ENCODE measurements around the gene DOCK9.

The DOCK9 gene

GRCh38 chr13:98800078-98800477 is 177.8 kb downstream of the DOCK9 start:
- DNase-seq (ENCODE audit: low read depth in 1 of 2, low spot score in 1 of 2): no peak

GRCh38 chr13:98798849-98799645 is 178.8 kb downstream of the DOCK9 start:
- DNase-seq (ENCODE audit: low read depth in 1 of 2, low spot score in 1 of 2): no peak

- DNase-seq (ENCODE audit: low read depth in 1 of 2, low spot score in 1 of 2): no peak
These were observed 180.4 kb downstream of the DOCK9 start for GRCh38 chr13:98797456-98797855.

- DNase-seq (ENCODE audit: low read depth in 1 of 2, low spot score in 1 of 2): no peak
These were observed 181.1 kb downstream of the DOCK9 start for GRCh38 chr13:98796798-98797197.

- no peak for DNase-seq (ENCODE audit: low read depth in 1 of 2, low spot score in 1 of 2)
These were observed 181.7 kb downstream of the DOCK9 start for GRCh38 chr13:98796191-98796590.

- DNase-seq (ENCODE audit: low read depth in 1 of 2, low spot score in 1 of 2): no peak
These were observed 182.6 kb downstream of the DOCK9 start for GRCh38 chr13:98795220-98795619.

- no peak for DNase-seq (ENCODE audit: low read depth in 1 of 2, low spot score in 1 of 2)
These were observed 183.4 kb downstream of the DOCK9 start for GRCh38 chr13:98794498-98794897.

- no peak for DNase-seq (ENCODE audit: low read depth in 1 of 2, low spot score in 1 of 2)
These were observed 184.9 kb downstream of the DOCK9 start for GRCh38 chr13:98792785-98793495.

GRCh38 chr13:98792321-98792720 is 185.5 kb downstream of the DOCK9 start:
- no peak for DNase-seq (ENCODE audit: low read depth in 1 of 2, low spot score in 1 of 2)

GRCh38 chr13:98791611-98792010 is 186.3 kb downstream of the DOCK9 start:
- no peak for DNase-seq (ENCODE audit: low read depth in 1 of 2, low spot score in 1 of 2)

- DNase-seq (ENCODE audit: low read depth in 1 of 2, low spot score in 1 of 2): no peak
These were observed 189.9 kb downstream of the DOCK9 start for GRCh38 chr13:98787996-98788395.

- DNase-seq (ENCODE audit: low read depth in 1 of 2, low spot score in 1 of 2): no peak
These were observed 190.7 kb downstream of the DOCK9 start for GRCh38 chr13:98787173-98787572.

- DNase-seq (ENCODE audit: low read depth in 1 of 2, low spot score in 1 of 2): no peak
These were observed 191.8 kb downstream of the DOCK9 start for GRCh38 chr13:98786023-98786422.

GRCh38 chr13:98785405-98785804 is 192.5 kb downstream of the DOCK9 start:
- no peak for DNase-seq (ENCODE audit: low read depth in 1 of 2, low spot score in 1 of 2)

- DNase-seq (ENCODE audit: low read depth in 1 of 2, low spot score in 1 of 2): no peak
These were observed 193.2 kb downstream of the DOCK9 start for GRCh38 chr13:98784666-98785065.

- DNase-seq (ENCODE audit: low read depth in 1 of 2, low spot score in 1 of 2): no peak
These were observed 193.9 kb downstream of the DOCK9 start for GRCh38 chr13:98783856-98784478.

- no peak for DNase-seq (ENCODE audit: low read depth in 1 of 2, low spot score in 1 of 2)
These were observed 195.2 kb downstream of the DOCK9 start for GRCh38 chr13:98782654-98783053.

GRCh38 chr13:98781905-98782304 is 196.0 kb downstream of the DOCK9 start:
- DNase-seq (ENCODE audit: low read depth in 1 of 2, low spot score in 1 of 2): no peak

- DNase-seq (ENCODE audit: low read depth in 1 of 2, low spot score in 1 of 2): no peak
These were observed 196.4 kb downstream of the DOCK9 start for GRCh38 chr13:98781470-98781869.

GRCh38 chr13:98781045-98781444 is 196.8 kb downstream of the DOCK9 start:
- DNase-seq (ENCODE audit: low read depth in 1 of 2, low spot score in 1 of 2): no peak

GRCh38 chr13:98780451-98780850 is 197.4 kb downstream of the DOCK9 start:
- no peak for DNase-seq (ENCODE audit: low read depth in 1 of 2, low spot score in 1 of 2)

- DNase-seq (ENCODE audit: low read depth in 1 of 2, low spot score in 1 of 2): no peak
These were observed 198.2 kb downstream of the DOCK9 start for GRCh38 chr13:98779695-98780094.
